HG02938 (cell line): ENCODE results near the gene HERPUD1.
"Not testable (repeated sequence)": the region's sequence is repeated elsewhere in the genome, so short reads cannot be mapped to it uniquely, and the experiment has no call there.

Experiments
- ATAC-seq: cut with Tn5 transposase; IDR thresholded peaks from one replicate; pipeline ENCODE4 v1.9.1; 2021; ENCODE audit warnings: mild to moderate bottlenecking, moderate library complexity; ENCODE audit not compliant: unreplicated experiment

The HERPUD1 gene

DNA sequence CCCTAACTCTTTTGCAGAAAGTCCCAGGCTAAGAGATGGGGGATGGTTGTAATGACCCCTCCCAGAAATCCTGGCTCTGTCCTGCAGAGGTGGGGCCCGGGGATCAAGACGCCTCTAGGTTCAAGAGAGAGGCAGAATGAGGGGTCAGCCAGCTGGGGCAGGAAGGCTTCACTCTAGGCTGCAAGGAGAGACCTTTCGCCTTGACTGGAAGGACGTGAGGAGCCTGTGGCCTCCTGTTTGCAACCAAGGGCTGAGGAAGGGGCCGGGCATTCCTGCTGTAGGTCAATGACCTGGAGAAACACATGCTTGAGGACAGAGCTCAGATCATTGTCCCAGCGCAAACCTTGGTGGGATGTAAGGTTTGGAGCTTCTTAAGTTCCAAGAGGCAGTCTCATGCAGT, 21.1 kb downstream of the HERPUD1 start:
- ATAC-seq = no peak

DNA sequence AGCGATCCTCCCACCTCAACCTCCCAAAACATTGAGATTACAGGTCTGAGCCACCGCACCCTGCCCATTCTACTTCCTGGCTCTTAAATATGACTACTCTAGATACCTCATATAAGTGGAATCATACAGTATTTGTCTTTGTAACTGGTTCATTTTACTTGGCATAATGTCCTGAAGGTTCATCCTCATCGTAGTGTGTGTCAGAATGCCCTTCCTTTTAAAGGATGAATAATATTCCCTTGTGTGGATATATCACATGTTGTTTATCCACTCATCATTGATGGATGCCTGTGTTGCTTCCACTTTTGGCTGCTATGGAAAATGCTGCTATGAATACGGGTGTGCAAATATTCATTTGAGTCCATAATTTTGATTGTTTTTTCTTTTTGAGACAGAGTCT, 24.1 kb downstream of the HERPUD1 start:
- ATAC-seq = no peak

DNA sequence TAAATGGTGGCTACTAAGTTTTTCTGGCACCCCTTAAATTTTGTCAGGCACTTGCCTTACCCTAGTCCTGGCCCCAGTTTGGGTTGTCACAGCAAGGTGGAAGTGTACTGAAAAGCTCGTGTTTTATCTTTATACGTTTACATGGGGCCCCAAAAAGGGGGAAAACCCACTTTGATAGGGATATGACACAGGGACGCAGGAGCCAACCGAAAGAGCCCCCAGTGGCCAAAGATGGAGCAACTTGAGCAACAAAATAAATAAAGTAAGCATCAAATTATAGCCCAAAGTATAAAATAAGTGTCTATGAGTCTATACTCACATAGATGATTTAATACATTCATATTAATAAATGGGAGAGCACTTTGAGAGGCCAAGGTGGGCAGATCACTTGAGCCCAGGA, 24.8 kb downstream of the HERPUD1 start:
- ATAC-seq = no peak

- no peak for ATAC-seq
These were observed 28.8 kb downstream of the HERPUD1 start for GRCh38 chr16:56960681-56961281.

- ATAC-seq = no peak
These were observed 29.4 kb downstream of the HERPUD1 start for GRCh38 chr16:56961386-56961785.

- no peak for ATAC-seq
These were observed 29.9 kb downstream of the HERPUD1 start, which contains the start of gene CETP for GRCh38 chr16:56961851-56962281. Gene CETP, plus strand, starts transcription at chr16:56961950. Its CDS starts 30 bp downstream, at chr16:56961980.

DNA sequence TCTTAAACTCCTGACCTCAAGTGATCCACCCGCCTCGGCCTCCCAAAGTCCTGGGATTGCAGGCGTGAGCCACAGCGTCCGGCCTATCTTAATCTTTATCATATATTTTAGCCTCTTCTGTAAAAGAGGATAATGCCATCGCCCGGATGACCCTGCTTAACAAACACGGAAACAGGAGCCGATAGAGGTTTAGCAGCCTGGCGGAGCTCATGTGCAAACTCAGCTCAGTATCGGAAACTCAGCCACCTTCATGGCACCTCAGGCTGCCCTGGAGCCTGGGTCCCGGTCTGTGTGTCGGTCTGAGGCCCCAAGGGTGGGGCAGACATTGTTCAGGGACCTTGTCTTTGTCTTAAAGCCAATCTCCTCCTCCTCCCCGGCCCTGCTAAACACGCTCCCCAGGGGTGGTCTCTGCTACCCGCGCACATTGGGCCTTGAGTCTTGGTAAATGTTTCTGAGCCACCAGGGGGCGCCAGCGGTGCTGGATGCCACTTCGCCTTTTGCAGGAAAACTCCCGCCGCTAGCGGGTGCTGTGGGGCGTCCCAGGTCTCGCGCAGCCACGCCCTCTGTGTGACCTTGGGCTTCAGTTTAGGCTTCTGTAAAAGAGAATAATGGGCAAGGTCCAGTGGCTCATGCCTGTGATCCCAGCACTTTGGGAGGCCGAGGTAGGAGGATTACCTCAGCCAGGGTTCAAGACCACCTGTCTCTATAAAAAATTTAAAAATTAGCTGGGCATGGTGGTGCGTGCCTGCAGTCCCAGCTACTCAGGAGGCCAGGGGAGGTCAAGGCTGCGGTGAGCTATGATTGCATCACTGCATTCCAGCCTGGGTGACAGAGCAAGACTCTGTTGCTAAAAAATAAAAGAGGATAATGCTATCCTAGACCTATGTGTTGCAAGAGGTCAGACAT, 32.6 kb downstream of the HERPUD1 start:
- ATAC-seq = no peak

DNA sequence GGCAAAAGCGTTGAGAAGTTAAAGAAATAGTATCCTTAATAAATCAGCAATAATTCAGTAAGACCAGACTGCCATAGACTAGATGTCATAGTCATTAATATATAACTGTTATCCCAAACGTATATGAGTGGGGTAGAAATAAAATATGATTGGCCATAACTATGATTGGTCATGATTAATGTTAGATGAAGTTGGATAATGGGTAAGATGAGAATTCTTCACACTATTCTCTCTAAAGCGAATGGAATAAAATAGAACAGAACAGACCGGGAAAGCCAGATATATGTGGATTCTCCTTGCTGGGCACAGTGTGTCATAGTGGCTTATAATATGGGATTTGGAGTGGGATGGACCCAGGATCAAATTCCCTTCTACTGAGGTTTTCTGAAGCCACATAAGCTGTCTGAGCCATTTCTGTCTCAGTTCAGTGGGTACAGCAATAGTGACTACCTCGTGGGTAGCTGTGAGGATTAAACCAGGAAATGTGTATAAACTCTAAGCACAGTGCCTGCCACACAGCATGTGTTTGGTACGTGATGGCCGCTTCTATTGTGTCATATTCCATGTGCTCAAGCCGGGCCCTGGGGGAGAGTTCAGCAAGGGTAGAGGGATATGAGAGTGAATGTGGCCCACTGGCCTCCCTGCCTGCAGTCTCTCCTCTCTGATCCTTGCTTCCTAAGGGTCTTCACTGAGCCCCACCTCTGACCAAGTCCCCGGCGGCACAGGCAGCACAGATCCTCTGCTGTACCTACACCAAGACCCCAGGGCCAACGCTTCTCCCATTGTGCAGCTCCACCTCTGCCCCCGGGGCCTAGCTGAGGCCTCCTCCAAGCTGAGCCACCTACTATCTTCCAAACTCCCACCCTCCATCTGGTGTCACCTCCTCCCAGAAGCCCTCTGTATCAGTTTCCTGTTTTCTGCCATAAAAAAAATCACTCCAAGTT, 33.5 kb downstream of the HERPUD1 start:
- ATAC-seq = no peak

DNA sequence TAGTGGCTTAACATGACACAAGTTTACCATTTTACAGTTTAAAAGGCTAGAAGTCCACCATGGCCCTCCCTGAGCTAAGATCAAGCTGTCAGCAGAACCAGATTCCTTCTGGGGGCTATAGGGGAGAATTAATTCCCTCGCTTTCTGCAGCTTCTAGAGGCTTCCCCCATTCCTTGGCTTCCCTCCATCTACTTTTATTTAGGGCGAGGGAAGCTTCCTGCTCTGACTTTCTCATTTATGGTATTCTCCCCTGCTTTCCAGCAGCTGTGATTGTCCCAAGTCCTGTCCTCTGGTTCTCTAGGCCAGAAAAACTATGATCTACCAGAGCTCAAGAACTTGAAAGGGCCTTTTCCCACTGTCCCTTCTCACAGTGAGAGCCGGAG, 34.1 kb downstream of the HERPUD1 start:
- no peak for ATAC-seq

- no peak for ATAC-seq
These were observed 35.8 kb downstream of the HERPUD1 start for GRCh38 chr16:56967733-56968132.

- no peak for ATAC-seq
These were observed 37.8 kb downstream of the HERPUD1 start for GRCh38 chr16:56969769-56970168.

DNA sequence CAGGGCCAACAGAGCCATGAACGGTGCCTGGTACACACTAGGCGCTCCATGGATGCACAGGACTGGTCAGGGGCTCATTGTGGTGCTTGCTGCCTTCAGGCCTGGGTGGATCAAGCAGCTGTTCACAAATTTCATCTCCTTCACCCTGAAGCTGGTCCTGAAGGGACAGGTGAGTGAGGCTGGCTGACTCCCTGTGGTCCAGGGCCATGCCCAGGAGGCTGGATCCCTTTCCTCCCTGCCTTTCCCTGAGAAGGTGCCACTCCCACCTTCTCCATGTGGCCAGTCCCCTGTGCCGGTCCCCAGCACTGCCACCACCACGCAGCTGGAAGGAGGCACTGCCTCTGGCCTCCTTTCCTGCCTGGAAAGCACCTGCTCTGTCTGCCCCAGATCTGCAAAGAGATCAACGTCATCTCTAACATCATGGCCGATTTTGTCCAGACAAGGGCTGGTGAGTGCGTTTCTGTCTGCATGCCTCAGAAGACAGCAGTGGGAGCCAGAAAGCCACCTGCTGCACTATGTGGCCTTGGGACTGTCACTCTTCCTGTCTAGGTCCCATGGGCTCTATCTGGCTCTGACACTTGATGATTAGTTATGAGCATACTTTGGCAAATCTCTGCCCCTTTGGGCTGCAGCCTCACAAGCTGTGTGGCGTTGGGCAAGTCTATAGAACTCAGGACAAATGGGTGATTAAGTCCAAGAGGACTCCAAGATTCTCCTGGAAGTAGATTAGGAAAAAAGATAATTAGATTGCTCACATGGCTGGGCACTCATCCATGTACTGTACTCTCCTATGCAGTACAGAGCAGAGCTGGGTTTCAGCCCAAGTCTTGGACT, 39.2 kb downstream of the HERPUD1 start:
- ATAC-seq = peak; percentile 73

DNA sequence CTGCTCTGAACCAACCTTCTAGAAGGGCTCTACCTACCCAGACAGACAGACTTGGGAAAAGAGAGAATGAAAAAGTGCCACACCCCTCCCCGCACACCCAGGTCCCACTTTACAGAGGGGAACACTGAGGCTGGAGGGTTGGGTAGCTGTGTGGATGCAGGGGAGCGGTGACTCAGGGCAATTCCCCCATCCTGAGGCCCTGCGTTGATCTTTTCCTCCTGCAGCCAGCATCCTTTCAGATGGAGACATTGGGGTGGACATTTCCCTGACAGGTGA, 39.8 kb downstream of the HERPUD1 start:
- ATAC-seq = no peak

DNA sequence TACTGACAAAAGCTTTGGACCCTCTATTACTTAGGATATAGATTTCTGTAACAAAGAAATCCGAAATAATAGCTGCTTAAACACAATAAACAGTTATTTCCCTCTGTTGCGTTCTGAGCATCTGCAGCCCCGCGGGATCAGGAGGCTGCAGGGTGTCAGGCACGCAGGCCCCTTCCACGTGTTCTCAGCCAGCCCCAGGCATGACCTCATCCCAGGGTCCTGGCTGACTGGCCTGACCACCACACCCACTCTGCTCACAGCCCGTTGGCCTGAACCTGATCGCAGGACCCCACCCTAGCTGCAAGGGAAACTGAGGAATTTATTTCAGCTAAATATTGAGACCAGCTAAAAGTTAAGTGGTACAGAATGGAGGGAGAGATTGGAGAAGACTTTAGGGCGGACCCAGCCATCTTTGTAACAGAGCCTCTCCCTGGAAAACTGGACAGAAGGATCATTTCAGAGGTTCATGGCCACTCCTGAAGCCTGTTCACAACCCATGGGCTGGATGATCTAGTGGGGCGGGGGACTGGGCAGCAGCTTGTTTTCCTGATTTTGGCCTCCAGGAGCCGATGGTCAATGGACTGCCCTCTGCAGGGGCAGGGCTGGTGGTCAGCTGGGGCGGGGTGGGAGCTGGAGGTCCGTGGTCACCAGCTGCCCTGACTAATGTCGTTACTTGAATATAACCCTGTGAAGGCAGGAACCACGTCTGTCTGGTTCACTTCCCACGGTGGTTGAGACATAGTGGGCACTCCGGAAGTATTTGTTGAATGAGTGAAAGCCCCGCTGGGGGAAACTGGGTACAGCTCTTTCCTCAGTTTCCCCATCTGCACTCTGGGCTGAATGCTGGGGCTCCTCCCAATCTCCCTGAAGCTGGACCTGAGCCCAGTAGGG, 40.7 kb downstream of the HERPUD1 start:
- no peak for ATAC-seq

DNA sequence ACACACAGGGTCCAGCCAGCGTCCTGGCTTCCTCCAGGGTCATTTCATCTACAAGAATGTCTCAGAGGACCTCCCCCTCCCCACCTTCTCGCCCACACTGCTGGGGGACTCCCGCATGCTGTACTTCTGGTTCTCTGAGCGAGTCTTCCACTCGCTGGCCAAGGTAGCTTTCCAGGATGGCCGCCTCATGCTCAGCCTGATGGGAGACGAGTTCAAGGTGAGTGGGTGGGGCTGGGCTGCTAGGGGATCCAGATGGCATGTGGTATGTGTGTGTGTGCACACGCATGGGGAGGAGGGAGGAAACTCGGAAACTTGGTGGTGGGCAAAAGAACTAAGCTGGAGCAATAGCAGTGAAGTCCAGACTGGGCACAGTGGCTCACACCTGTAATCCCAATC, 41.4 kb downstream of the HERPUD1 start:
- no peak for ATAC-seq

GRCh38 chr16:56973899-56974298, 42.0 kb downstream of the HERPUD1 start:
- not testable (repeated sequence) for ATAC-seq

DNA sequence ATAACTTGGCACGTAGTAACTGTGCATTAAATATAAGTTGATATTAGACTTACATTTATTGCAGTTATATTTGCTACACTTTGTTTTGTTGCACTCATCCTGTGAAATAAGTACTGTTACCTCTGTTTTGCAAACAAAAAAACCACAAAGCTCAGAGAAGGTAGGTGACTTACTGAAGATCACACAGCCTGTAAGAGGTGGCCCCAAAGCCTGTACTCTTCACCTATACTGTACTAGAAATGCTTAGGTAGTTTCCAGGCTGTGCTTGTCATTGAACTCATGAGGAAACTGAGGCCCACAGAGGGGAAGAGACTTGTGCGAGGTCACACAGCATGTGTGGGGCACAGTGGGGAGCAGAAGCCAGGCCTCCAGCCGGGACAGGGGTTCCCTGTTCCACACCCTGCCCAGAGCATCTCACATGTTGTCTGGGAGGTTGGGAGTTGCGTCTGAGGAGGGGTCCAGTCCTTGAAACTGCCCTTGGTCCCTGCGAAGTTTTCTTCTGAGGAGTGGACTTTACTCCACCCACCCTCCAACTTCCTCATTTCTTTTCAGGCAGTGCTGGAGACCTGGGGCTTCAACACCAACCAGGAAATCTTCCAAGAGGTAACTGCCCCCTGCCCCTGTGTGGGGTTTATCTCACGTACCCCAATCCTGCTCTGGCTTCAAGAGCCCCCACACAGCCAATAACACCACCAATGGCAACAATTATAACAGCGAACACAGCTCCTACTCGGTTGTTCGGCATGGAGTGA, 42.8 kb downstream of the HERPUD1 start:
- no peak for ATAC-seq

DNA sequence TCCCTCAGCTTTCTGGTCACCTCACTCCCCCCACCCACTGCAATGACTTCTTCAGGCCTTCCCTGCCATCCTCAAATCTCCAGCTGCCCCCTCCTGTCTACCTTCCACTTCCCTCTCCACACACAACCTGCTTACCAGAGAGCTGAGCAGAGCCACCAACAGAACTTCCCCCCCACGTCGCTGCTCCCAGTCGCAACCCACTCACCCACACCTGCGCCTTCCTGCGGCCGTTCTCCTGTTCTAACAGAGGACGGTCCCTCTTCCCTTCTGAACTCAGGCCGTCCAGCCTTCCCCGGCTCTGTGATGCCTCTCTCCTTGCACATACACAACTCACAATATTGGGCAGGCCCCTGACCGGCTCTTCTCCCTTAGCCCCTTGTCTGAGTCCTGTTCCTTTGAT, 43.8 kb downstream of the HERPUD1 start:
- no peak for ATAC-seq

DNA sequence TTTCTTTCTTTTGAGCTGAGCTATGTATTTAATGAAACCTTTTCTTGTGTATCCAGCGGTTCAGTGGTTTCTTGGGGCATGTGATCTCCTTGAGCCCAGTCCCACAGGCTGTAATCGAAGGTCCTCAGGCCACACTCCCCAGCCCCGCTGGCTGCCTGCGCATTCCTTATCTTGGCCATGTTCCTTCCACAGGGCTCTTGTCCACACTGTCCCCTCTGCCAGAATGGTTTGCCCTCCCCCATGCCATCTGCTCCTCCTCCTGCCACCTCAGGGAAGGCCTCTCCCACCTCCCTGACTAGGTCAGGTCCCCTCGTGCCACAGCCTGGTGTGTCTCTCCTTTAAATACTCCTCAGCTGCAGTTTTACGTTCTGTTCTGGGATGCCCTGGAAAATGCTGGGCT, 45.3 kb downstream of the HERPUD1 start:
- ATAC-seq = no peak
